NCI-H2107 treated with DMSO at 0.1 percent for 48 hours (cell line): ENCODE measurements around the gene EMX1.
"Not testable (repeated sequence)": the region's sequence is repeated elsewhere in the genome, so short reads cannot be mapped to it uniquely, and the experiment has no call there.

ENCODE experiments used
- DNase-seq: peaks from one replicate; lab custom pipeline; 2025; ENCODE audit not compliant: unreplicated experiment; lab: John Stamatoyannopoulos, UW

Gene EMX1

DNA sequence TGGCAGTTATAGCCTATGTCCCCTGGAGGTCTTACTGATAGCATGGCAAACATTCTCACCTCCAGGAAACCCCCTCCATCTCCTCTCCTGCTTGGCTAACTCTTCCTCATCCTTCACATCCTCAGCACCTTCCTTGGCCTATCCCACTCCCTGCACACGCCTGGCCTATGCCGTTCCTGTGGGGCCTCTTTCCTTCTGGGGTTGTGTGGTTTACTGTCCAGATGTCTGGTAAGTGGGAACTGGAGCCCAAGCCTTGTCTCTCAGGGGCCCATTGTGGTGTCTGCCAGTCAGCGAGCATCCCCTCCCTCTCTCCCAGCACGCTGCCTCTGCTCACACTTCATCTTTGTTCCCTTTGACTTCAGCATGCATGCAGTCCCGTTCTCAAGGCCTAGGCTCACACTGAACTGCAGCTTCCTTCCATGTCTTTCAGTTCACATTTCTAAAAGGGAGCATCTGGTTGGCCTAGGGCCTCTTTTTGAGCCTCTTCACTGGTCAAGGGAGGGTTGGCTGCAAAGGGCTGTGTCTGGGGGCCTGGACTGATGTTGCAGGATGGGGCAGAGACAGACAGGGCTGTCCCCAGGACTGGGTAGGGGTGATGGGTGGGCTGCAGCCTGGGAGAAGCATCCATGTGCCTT is 17.0 kb upstream of the EMX1 start:
- no peak for DNase-seq

DNA sequence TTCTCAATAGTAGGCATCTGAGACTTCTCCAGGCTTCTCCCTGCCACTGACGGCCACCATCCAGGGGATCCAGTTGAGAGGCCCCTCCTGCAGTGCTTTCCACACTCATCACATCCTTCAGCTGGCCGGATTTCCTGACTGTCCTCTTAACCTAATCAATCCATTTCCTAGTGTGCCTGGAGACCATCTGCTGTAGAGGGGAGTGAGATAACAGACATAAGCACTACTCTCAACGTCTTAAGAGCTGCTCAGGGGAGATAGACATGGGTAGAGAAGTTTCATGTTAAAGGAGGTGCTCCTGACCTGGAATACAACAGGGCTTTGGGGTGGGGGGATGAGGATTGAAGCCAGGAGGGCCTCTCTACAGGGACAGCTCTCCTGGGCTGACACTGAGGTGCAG is 15.9 kb upstream of the EMX1 start:
- no peak for DNase-seq

DNA sequence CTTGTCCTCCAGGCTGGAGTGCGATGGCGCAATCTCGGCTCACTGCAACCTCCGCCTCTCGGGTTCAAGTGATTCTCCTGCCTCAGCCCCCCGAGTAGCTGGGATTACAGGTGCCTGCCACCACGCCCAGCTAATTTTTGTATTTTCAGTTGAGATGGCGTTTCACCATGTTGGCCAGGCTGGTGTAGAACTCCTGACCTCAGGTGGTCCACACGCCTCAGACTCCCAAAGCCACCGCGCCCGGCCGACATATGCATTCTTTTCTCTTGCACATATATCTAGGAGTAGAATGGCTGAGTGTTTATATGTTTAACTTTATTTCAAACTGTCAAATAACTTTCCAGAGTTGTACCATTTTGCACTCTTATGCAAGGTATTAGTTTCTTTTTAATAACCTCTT is 9.9 kb upstream of the EMX1 start:
- DNase-seq, result not testable (repeated sequence)

DNA sequence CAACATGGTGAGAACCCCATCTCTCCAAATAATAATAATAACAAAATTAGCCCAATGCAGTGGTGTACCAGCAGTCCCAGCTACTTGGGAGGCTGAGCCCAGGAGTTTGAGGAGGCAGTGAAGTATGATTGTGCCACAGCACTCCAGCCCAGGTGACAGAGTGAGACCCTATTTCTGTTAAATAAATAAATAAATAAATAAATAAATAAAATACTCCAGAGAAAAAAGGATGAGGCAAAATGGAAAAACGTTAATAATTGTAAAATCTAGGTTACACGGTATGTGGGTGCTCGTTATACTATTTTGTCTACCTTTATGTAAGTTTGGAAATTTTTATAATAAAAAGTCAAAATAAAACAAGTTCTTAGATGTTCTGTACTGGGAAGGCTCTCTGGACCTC is 8.6 kb upstream of the EMX1 start:
- no peak for DNase-seq

DNA sequence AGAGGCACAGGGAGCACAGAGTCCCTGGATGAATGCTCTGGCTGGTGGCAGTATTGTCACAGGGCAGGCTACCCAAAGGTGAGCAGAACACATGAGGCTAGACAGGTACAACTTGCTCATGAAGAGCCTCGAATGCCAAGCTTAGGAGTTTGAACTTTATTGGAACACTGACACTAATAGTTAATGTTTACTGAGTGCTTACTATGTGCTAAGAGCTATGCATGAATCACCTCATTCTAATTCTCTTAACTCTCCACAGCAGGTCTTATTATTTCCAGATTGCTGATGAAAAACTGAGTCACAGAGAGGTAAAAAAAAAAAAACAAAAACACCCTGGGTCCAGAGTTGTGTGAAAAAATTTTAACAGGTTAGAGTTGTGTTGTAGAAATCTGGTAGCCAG is 6.1 kb upstream of the EMX1 start:
- no peak for DNase-seq

DNA sequence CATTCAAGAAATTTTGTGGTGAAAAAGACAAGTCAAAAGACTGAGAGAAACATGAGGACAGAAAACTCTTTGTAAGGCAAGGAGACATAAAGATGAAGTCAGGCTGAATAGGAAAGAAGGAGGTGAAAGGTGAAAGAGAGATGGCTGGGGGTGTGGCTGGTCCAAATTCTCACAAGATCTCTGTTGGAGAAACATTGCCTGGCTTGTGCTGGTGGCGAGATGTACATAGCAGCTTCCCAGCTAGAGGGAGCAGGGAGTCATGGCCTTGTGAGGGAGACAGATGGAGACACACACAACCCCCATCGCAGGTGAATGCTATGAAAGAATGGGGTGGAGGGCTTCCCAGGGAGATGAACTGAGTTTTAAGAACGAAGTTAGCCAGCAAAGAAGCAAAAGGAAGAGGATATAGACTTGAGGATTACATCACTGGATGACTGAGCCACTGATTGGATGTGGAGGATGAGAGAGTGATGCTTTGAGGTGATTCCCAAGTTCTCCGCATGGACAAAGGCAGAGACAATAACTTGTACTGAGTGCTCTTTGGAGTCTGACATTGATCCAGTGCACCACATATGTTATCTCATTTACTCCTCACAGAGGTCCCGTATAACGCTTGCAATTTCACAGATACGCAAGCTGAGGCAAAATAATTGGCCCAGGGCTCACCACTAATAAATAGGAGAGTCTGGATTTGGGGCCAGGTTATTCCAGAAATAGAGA is 3.7 kb upstream of the EMX1 start:
- no peak for DNase-seq

DNA sequence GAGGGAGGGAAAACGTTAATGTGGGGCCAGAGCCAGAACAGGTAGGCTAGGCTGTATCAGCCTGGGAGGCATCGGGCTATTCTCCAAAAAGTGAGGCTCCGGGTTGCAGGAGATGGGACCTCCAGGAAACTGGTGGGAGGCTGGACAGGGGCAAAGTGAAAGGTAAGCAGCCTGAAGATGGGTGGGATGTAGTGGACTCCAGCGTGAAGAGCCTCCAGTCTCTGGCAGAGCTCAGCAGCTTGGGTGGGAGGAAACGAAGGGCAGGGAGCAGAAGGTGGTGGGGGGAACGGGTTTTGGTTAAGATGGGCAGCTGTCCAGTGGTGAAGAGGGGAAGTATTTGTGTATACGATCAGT is 3.1 kb upstream of the EMX1 start:
- DNase-seq, result no peak

DNA sequence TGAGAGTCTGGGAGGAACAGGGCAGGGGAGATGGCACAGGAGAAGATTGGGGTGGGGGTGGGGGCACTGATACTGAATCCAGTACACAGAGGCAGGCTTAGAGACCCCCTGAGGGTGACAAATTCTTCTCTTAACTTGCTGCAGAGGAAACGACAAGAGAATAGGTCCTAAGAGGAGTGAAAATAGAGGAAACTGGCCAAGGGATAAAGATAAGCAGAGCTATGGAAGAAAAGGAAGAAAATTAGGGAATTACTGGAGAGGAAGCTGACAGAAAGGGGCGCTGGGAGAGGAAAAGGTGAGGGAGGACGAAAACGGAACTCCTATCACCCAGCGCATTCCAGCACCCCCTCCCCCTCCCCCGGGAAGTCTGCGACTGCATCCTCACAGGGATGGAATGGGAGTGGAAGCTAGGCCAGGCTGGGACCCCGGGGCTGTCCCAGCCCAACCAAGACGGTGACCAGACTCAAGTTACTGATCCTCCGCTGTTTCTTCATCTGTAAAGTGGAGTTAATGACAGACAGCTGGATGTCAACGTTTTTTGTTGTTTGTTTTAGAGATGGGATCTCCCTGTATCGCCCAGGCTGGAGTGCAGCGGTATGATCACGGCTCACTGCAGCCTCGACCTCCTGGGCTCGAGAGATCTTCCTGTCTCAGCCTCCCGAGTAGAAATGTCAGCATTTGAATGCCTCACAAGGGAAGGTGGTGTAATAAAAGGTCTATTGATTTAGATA is 2.6 kb upstream of the EMX1 start:
- no peak for DNase-seq

DNA sequence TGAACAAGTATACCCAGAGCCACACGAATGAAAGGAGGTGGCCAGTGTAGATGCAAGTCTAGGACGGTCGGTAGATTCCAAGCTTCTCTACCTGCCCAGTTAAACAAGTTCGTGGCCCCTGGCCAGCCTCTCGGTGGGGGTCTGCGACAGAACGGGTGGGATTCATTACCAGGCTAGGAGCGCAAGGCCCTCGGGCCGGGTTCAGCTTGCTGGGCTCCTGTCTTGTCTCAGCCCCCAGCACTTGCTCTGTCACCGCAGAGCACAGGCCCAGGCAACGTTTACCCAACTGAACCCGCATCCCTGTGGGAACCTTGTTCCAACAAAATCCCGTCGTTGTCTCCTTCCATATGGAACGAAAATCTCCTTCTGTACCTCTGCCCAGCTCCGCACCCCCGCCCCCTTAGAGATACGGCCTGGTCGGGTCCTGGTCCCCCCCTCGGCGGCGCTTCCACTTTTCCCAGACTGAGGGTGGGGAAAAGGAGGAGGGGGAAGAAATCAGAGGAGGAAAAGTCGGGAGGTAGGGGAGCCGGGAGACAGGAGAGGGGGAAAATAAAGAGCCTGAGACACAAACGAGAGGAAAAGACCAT is 1.9 kb upstream of the EMX1 start:
- DNase-seq, result no peak

DNA sequence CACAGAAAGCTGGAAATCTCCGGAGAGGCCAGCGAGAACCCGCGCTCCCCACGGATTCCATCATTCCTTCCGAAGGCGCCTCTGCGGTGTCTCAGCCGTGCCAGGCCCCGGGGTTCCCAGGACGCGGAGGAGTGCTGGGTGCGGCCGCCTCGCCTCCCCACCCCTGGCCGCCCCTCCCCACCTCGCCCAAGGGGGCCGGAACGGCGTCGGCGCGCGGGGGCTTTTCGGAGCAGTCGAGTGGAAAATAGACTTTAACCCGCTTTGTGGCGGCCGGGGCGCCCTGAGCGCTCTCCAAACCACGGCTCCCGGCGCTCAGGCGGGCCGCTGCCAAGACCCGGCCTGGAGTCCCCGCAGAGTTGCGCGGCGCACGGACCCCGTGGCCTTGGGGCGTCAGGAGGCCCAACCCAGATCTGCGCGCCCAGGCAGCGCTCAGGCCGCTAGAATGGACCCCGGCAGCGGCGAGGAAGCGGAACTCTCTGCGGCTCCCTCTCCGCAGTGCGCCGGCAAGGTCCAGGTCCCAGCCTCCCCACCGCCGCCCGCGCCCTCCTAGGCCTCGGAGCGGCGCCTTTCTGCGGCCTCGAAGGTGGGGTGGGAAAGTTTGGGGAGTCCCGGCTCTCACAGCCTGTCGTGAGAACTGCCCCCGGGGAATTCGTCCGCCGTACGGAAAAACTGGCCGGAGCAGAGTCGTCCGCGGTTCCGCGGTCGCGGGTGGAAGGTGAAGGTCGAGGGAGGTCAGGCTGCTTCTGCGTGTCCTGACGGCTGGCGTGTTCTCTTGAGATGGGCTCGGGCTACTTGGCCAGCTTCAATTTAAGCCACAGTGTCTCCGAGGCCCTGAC is 1.2 kb upstream of the EMX1 start:
- peak; percentile 12 for DNase-seq

DNA sequence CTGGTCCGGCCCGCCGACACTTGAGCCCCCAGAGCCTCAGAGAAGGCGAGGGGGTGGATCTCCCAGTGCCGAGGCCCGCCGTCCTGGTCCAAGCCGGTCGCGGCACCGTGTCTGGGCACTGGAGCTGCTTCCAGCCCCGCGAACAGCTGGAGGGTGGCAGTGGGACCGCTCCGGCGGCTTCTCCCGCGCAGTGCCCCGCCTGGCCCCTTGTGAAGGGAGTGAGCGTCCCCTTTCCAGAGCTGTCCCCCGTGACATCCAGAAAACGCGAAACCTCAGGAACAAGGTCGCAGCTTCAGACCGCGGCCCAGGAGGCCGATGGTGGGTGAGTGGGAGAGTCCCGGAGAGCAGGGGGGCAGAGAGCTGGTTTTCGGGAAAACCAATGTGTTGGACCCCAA is 579 bp upstream of the EMX1 start:
- DNase-seq, result no peak

DNA sequence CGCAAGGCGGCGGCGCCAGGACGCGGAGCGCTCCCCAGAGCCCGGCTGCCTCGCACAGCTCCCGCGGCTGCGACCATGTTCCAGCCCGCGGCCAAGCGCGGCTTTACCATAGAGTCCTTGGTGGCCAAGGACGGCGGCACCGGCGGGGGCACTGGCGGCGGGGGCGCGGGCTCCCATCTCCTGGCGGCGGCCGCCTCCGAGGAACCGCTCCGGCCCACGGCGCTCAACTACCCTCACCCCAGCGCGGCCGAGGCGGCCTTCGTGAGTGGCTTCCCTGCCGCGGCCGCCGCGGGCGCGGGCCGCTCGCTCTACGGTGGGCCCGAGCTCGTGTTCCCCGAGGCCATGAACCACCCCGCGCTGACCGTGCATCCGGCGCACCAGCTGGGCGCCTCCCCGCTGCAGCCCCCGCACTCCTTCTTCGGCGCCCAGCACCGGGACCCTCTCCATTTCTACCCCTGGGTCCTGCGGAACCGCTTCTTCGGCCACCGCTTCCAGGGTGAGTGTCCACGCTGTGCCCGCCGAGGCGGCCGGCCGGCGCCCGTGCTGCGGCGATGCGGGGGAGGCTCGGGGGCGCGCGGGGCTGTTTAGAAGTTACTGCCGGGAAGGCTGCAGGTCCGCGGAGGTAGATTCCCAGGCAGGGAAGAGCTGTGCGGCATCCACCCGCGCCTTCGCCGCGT is 696 bp downstream of the EMX1 start:
- no peak for DNase-seq

DNA sequence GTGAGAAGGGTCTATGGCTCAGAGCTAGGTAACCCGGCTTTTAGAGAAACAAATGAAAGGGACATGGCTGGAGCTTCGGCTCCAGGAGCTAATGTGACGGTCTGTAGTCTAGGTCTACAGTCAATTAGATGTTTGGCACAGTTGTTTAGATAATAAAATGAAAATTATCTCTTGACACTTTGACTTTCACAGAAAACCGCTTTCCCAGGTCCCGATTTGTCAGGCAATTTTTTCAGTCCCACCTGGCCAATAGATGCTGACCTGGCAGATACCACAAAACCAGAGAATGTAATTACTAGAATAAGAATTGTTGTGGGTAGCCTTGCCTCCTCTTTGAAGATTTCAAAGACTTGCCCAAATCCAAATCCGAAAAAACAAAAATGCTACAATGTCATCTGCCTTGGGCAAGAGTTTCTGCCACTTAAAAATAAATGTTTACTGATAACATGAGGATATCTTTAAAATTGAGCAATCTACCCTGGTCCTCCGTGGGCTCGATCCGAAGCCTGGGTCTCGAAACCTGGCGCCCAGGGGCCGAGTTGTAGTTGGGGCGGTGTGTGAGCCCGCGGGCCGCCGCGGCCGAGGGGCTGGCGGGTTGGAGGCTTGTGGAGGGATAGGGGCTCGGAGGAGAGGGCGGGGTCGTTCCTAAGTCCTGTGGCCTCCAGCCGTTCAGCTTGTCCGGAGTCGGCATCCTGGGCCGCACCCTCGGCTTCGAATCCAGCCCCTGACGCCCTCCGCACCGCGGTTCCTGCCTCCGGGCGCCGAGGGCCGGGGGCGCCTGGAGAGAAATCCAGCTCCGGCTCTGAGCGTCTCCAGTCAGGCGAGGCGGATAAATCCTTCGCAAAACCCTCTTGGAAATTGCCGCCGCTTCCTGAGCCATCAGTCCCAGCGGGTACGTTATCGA is 2.3 kb downstream of the EMX1 start:
- no peak for DNase-seq

DNA sequence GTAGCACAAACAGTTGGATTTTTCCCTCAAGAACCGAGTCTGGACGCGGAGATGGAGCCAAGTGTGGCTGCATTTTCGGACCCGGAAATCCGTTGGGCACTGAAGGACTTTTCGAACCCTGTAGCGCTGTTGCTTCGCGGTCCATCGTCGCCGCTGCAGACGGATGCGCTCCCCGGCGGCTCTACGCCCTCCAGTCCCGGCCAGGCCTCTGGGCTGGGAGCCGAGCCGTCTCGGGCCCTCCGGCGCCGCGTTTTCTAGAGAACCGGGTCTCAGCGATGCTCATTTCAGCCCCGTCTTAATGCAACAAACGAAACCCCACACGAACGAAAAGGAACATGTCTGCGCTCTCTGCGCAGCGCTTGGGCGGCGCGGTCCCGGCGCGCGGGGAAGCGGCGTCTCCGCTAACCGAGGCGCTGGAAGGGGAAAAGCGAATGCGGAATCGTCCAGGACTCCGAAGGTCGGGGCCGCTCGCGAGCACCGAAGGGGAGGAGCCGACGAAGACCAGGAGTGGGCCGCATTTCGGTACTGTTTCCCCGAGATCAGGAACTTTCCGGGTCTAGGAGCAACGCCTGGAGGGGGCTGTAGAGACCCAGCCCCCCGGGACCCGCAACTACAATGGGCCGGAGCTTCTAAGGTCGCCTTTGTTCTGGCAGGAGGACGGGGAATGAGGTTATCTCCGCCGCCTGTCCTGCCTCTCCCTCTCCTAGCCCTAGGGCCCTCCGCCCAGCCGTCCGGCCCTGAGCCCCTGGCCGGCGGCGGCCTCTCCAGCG is 3.2 kb downstream of the EMX1 start:
- DNase-seq, result no peak

DNA sequence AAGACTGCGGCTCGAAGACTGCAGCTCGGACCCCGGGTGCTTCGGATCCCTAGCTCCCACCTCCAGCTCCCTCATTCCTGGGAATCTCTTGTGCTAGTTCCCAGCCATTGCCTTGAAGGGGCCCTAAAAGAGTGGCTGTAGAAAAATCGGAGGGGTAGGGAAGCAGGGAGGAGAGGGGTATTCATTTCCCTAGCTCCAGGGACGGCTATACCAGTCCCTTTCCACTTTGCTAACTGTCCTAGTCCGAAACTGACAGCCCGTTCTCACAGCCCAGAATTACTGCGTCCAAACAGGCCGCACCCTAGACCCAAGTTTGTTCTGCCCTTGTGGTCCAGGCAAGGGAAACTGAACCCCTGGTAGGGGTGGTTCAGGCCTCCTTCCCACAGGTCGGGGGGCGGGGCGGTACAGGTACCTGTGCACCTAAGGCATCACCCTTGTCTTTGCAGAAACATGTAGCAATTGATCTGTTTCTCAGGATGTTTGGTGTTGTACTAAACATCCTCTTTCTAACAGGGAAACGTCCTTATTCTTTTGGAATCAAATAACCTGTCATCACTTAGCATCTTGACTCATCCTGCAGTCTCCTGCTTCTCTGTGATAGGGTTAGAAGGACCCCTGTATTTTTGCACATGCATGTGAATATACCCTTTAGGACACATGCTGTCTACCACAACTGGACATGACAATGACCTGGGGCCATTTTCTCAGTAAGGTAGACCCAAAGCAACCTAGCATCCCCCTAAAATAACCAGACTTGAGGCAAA is 4.0 kb downstream of the EMX1 start:
- DNase-seq, result no peak

DNA sequence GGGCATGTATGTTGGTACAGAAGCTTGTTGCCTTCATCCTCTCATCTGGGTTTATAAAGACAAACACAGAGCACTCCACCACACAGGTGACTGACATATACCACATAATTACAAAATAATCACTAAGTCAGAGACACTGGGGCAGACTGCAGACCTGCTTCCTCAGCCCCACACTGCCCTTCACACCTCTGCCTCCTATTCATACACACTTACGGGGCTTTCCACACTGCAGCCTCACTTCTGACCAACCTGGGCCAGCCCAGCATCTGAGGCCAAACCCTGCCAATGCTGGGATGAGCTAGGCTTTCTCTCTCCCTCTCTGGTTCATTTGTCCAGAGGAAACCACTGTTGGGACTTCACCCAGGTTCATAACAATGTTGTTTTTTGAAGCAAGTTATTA is 4.5 kb downstream of the EMX1 start:
- DNase-seq, result no peak

DNA sequence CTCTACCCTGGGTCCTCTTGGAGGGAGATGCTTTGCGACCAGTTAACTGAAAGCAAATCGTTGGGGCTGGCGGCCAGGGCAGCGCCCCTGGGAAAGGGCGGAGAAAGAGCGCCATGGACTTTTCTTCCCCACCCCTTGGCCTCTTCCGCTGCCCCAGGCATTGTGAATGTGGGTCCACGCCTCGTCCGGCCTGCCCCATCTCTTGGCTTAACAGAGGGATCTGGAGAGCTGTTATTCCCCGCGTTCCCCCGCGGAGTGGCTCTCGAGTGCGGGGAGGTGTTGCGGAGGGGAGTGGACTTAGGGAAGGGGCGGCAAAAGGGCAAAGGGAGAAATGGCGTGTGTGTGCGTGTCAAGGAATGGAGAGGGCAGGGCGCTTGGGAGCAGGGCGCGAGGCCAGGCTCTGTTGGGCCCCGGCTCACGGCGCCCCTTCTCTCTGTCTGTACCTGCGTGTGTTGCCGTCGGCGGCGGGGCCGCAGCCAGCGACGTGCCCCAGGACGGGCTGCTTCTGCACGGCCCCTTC is 6.6 kb downstream of the EMX1 start:
- DNase-seq, result no peak
